H1 (cell line): ENCODE results near the gene CEP83. TPM values are rescaled to one million over a fixed set of nuclear protein-coding genes. Genes with fewer than 3 reads are reported as not detected.

Source experiments
- CTCF ChIA-PET: fragments of 300-600 bp; sonication (Branson Sonifier 250); formaldehyde crosslinking; loops from one replicate; lab custom pipeline; 2021; ENCODE audit not compliant: partially characterized antibody; lab: Charles Lee
- POLR2A ChIA-PET: fragments of 300-600 bp; sonication (Branson Sonifier 250); formaldehyde crosslinking; loops from one replicate; lab custom pipeline; 2021; ENCODE audit warnings: inconsistent platforms; ENCODE audit not compliant: partially characterized antibody; lab: Charles Lee
- DNase-seq, 2 experiments: peaks; one replicate each; pipeline versions ENCODE4 v3.0.0 to v3.0.0-alpha.2; 2010 to 2022; ENCODE audit warnings: low spot score in 2 of 2, low read depth in 1 of 2, mixed read lengths in 1 of 2
- FAIRE-seq: peaks from 2 replicates; lab custom pipeline; 2011; peaks lifted over from hg19 to GRCh38; lab: Jason Lieb, UNC
- H2AFZ ChIP-seq: 2 replicates; pipeline ENCODE4 v1.8.1; 2012; ENCODE audit warnings: low read length, inconsistent platforms
- H2AK5ac ChIP-seq: 2 replicates; pipeline ENCODE4 v1.6.1; 2013; ENCODE audit warnings: low read depth, low read length
- H2BK120ac ChIP-seq: replicated peaks from 2 replicates; pipeline ENCODE3; 2013; ENCODE audit warnings: low read depth, low read length, inconsistent platforms
- H2BK12ac ChIP-seq: 2 replicates; pipeline ENCODE4 v1.6.1; 2013; ENCODE audit warnings: low read depth, low read length
- H2BK15ac ChIP-seq: 2 replicates; pipeline ENCODE4 v1.6.1; 2013; ENCODE audit warnings: low read length
- H2BK20ac ChIP-seq: 2 replicates; pipeline ENCODE4 v1.6.1; 2013; ENCODE audit warnings: low read length
- H2BK5ac ChIP-seq: 2 replicates; pipeline ENCODE4 v1.6.1; 2013; ENCODE audit warnings: low read depth, low read length
- H3K14ac ChIP-seq: 2 replicates; pipeline ENCODE4 v1.6.1; 2013; ENCODE audit warnings: inconsistent platforms; ENCODE audit not compliant: insufficient read length
- H3K18ac ChIP-seq: 2 replicates; pipeline ENCODE4 v1.6.1; 2013; ENCODE audit warnings: low read length; ENCODE audit errors: extremely low read depth
- H3K23ac ChIP-seq: 2 replicates; pipeline ENCODE4 v1.6.1; 2013; ENCODE audit warnings: inconsistent platforms; ENCODE audit not compliant: insufficient read length
- H3K23me2 ChIP-seq: 2 replicates; pipeline ENCODE4 v1.6.1; 2013; ENCODE audit warnings: low read depth, low read length
- H3K27ac ChIP-seq: 2 replicates; pipeline ENCODE4 v1.6.1; 2011; ENCODE audit warnings: low read depth, low read length, inconsistent platforms
- H3K27me3 ChIP-seq, 4 experiments: replicated peaks in 1 of 4; 1 replicate in 1 of 4; 2 replicates in 3 of 4; pipeline versions ENCODE4 v1.6.1 to v1.8.1; 2011 to 2013; ENCODE audit warnings: low read length in 3 of 4, mild to moderate bottlenecking in 3 of 4, inconsistent platforms in 2 of 4, mixed read lengths in 2 of 4, moderate library complexity in 1 of 4; ENCODE audit not compliant: control insufficient read depth in 3 of 4, insufficient read depth in 3 of 4; ENCODE audit errors: extremely low read depth in 1 of 4
- H3K36me3 ChIP-seq, 4 experiments: 2 replicates each; pipeline versions ENCODE4 v1.6.1 to v1.8.1; 2011 to 2013; ENCODE audit warnings: mild to moderate bottlenecking in 4 of 4, low read length in 3 of 4, moderate library complexity in 2 of 4, control low read depth in 1 of 4, inconsistent platforms in 1 of 4; ENCODE audit not compliant: insufficient read depth in 4 of 4, control insufficient read depth in 2 of 4
- H3K4ac ChIP-seq: replicated peaks from 2 replicates; pipeline ENCODE3; 2013; ENCODE audit warnings: low read length, low read depth, mixed read lengths, inconsistent platforms; ENCODE audit not compliant: insufficient read length
- H3K4me1 ChIP-seq, 4 experiments: replicated peaks in 1 of 4; 1 replicate in 1 of 4; 2 replicates in 3 of 4; pipeline versions ENCODE4 v1.6.1 to v1.8.1; 2011 to 2013; ENCODE audit warnings: low read length in 3 of 4, inconsistent platforms in 2 of 4, mixed read lengths in 1 of 4; ENCODE audit not compliant: insufficient read depth in 4 of 4, control insufficient read depth in 3 of 4
- H3K4me2 ChIP-seq, 2 experiments: 2 replicates each; pipeline versions ENCODE4 v1.6.1 to v1.8.1; 2011 to 2013; ENCODE audit warnings: low read depth in 2 of 2, low read length in 2 of 2, control low read depth in 1 of 2, inconsistent platforms in 1 of 2, mild to moderate bottlenecking in 1 of 2; ENCODE audit not compliant: insufficient read depth in 1 of 2
- H3K4me3 ChIP-seq, 4 experiments: fragments of 200-600, 300-600 bp in 1 of 4; sonication (generic), shearing (Covaris generic), sonication (Bioruptor Twin) in 1 of 4; 2 replicates each; pipeline versions ENCODE4 v1.5.1 to v1.8.1; 2011 to 2016; ENCODE audit warnings: low read length in 4 of 4, low read depth in 3 of 4, control low read depth in 2 of 4, inconsistent platforms in 2 of 4, mild to moderate bottlenecking in 2 of 4, mixed read lengths in 1 of 4, moderate library complexity in 1 of 4; ENCODE audit not compliant: insufficient read depth in 2 of 4; ENCODE audit errors: extremely low read depth in 1 of 4
- H3K56ac ChIP-seq: replicated peaks from 2 replicates; pipeline ENCODE3; 2013; ENCODE audit warnings: low read depth, mild to moderate bottlenecking, mixed read lengths, low read length, inconsistent platforms; ENCODE audit not compliant: insufficient read length
- H3K79me1 ChIP-seq: 2 replicates; pipeline ENCODE4 v1.6.1; 2013; ENCODE audit warnings: low read depth, low read length, control low read depth
- H3K79me2 ChIP-seq, 2 experiments: 2 replicates each; pipeline versions ENCODE4 v1.6.1 to v1.8.1; 2012 to 2013; ENCODE audit warnings: low read length in 2 of 2, mild to moderate bottlenecking in 2 of 2, inconsistent platforms in 1 of 2; ENCODE audit not compliant: insufficient read depth in 2 of 2, control insufficient read depth in 1 of 2
- H3K9ac ChIP-seq, 4 experiments: replicated peaks in 1 of 4; 1 replicate in 1 of 4; 2 replicates in 3 of 4; pipeline versions ENCODE4 v1.6.1 to v1.8.1; 2011 to 2013; ENCODE audit warnings: low read depth in 3 of 4, low read length in 3 of 4, control low read depth in 2 of 4, mild to moderate bottlenecking in 2 of 4, moderate library complexity in 2 of 4, inconsistent platforms in 1 of 4; ENCODE audit errors: extremely low read depth in 1 of 4
- H3K9me3 ChIP-seq, 2 experiments: 2 replicates each; pipeline versions ENCODE4 v1.6.1 to v1.8.1; 2012 to 2013; ENCODE audit warnings: mild to moderate bottlenecking in 2 of 2, moderate library complexity in 2 of 2, control low read depth in 1 of 2, inconsistent platforms in 1 of 2, low read depth in 1 of 2, low read length in 1 of 2, mixed read lengths in 1 of 2; ENCODE audit not compliant: insufficient read depth in 2 of 2
- H4K20me1 ChIP-seq, 2 experiments: replicated peaks in 1 of 2; 2 replicates each; pipeline versions ENCODE3 to v1.8.1; 2011 to 2013; ENCODE audit warnings: inconsistent platforms in 2 of 2, low read length in 2 of 2, mild to moderate bottlenecking in 1 of 2; ENCODE audit not compliant: insufficient read depth in 2 of 2, control insufficient read depth in 1 of 2
- H4K5ac ChIP-seq: 2 replicates; pipeline ENCODE4 v1.6.1; 2013; ENCODE audit warnings: low read length, low read depth, mixed read lengths, inconsistent platforms; ENCODE audit not compliant: insufficient read length
- H4K8ac ChIP-seq: 2 replicates; pipeline ENCODE4 v1.8.0; 2013; ENCODE audit warnings: mild to moderate bottlenecking, moderate library complexity, low read length, inconsistent platforms; ENCODE audit not compliant: insufficient read depth; ENCODE audit errors: extremely low read depth
- H4K91ac ChIP-seq: replicated peaks from 2 replicates; pipeline ENCODE3; 2013; ENCODE audit warnings: low read length, mixed read lengths, inconsistent platforms; ENCODE audit not compliant: insufficient read length
- CEBPB ChIP-seq: IDR thresholded peaks from 2 replicates; pipeline ENCODE4 v1.6.1; 2012; ENCODE audit warnings: low read depth, low read length
- CREB1 ChIP-seq: IDR thresholded peaks from 2 replicates; pipeline ENCODE4 v1.6.1; 2012; ENCODE audit warnings: inconsistent platforms
- EP300 ChIP-seq, 2 experiments: IDR thresholded peaks; 1 replicate in 1 of 2; 2 replicates in 1 of 2; pipeline ENCODE4 v1.6.1; 2011 to 2012; ENCODE audit warnings: low read depth in 2 of 2, low read length in 2 of 2, mild to moderate bottlenecking in 2 of 2, borderline replicate concordance in 1 of 2, inconsistent platforms in 1 of 2, moderate library complexity in 1 of 2
- FOSL1 ChIP-seq: IDR thresholded peaks from 2 replicates; pipeline ENCODE4 v1.6.1; 2011; ENCODE audit warnings: mild to moderate bottlenecking, low read depth, low read length, moderate library complexity; ENCODE audit not compliant: insufficient read depth
- NANOG ChIP-seq: IDR thresholded peaks from 2 replicates; pipeline ENCODE4 v1.6.1; 2011; ENCODE audit warnings: low read length, low read depth, mild to moderate bottlenecking, inconsistent platforms; ENCODE audit not compliant: insufficient read depth, poor library complexity, severe bottlenecking
- NRF1 ChIP-seq: IDR thresholded peaks from 2 replicates; pipeline ENCODE4 v1.6.1; 2011; ENCODE audit warnings: mild to moderate bottlenecking, low read depth, low read length, improper control_type of control experiment
- POU5F1 ChIP-seq: IDR thresholded peaks from 2 replicates; pipeline ENCODE4 v1.6.1; 2011; ENCODE audit warnings: low read depth, mild to moderate bottlenecking, low read length, moderate library complexity
- SIN3A ChIP-seq, 2 experiments: IDR thresholded peaks in 1 of 2; conservative IDR thresholded peaks in 1 of 2; 2 replicates each; pipeline ENCODE4 v1.6.1; 2011 to 2012; ENCODE audit warnings: low read length in 2 of 2, improper control_type of control experiment in 1 of 2, low read depth in 1 of 2, mild to moderate bottlenecking in 1 of 2
- SIX5 ChIP-seq: IDR thresholded peaks from 2 replicates; pipeline ENCODE4 v1.6.1; 2011; ENCODE audit warnings: mild to moderate bottlenecking, low read depth, low read length
- TAF7 ChIP-seq: optimal IDR thresholded peaks from 2 replicates; pipeline ENCODE3; 2011; ENCODE audit warnings: low read depth, mild to moderate bottlenecking, inconsistent platforms, low read length, moderate library complexity, borderline replicate concordance
- WGBS, 2 experiments: shearing (Covaris generic) in 1 of 2; methylation state at CpG; one replicate each; pipeline versions ENCODE4 v1.1.6 to v1.1.7; 2013 to 2015; ENCODE audit warnings: low lambda C conversion rate in 2 of 2, mixed read lengths in 2 of 2, inconsistent platforms in 1 of 2, low coverage in 1 of 2, missing lambda C conversion rate in 1 of 2; ENCODE audit not compliant: insufficient replicate concordance in 2 of 2, insufficient coverage in 1 of 2, insufficient read length in 1 of 2; ENCODE audit errors: extremely low coverage in 1 of 2, missing lambda C conversion rate in 1 of 2; 5-methylcytosine and 5-hydroxymethylcytosine counted together
- polyA plus RNA-seq, 7 experiments: library from polyadenylated mRNA; depleted of rRNA in 3 of 7; stranded (reverse) in 5 of 7; unstranded in 2 of 7; fragments of >200 nt in 5 of 7; fragments of 200-250 nt in 2 of 7; gene quantifications; 1 replicate in 5 of 7; 2 replicates in 1 of 7; 4 replicates in 1 of 7; pipeline versions ENCODE4 v1.2.1 to v1.2.3, GENCODE V29; 2011 to 2013; ENCODE audit warnings: missing spikeins in 2 of 7, mixed read lengths in 2 of 7
- total RNA-seq: library from RNA; stranded (reverse); fragmentation: NEBNext Ultra II Directional; extraction: Animal tissue kit (Norgen Biotek cat#: 25700); gene quantifications from 2 replicates; pipeline ENCODE4 v1.2.1, GENCODE V29; 2021
- TF ChIP-seq, protein P1 (sequence below): IDR thresholded peaks from 2 replicates; pipeline ENCODE4 v1.6.1; 2012; ENCODE audit warnings: inconsistent platforms

The CEP83 gene
- total and polyA plus RNA-seq, 2 of the 8 experiments (the other 6 are each of a cell fraction or from before 2014, with no cell fraction given): 6.0 to 25.8 TPM

DNA sequence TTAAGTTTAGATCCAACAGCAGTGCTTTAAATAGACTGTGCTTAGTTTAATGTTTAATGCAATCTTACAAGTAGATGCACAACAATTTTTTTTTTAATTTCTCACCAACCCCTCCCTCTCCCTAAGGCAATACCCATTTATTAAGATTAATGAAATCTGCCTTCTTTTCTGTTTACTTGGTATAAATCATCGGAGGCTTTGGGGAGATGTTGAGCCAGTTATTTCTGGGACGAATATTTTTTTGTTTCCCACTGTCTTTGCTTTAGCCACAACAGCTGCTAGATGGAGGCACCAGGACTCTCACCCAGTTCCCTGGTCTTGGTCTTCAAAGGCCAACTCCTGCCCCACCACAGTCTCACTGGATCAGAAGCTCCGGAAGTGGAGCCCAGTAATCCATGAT lies 197.9 kb downstream of the CEP83 start:
- H4K5ac ChIP-seq: no peak overlapping the region
- H3K23me2 ChIP-seq: no peaks in the 10 kb centered on the region; the same call in 1 of the 2 replicates
- peaks cover 20 to 37% (median 29%) of the 10 kb centered on the region in 4 experiments for H3K4me1 ChIP-seq
- H3K27ac ChIP-seq: no peak overlapping the region
- no peak overlapping the region for H3K23ac ChIP-seq
- POLR2A ChIA-PET: interaction anchor here (0.7 to 2.0 kb wide), 3 partner anchors 8 to 23 kb away, joined by 3 to 12 read pairs (median 4); no protein-coding TSS in a partner anchor
- peak overlapping the region; percentile 89 for H3K18ac ChIP-seq
- peak overlapping the region; percentile 86; the same call in 1 of the 2 replicates for H2BK12ac ChIP-seq
- H2BK5ac ChIP-seq: peak overlapping the region; percentile 82; the same call in 1 of the 2 replicates
- no peak for DNase-seq
- 84% methylated on average over 3 of the region's 3 CpGs; no CpG with 5 or more reads in 1 of the 2 experiments for WGBS, 2 experiments
- no peaks in the 10 kb centered on the region for H3K9me3 ChIP-seq
- H4K8ac ChIP-seq: no peak overlapping the region
- no peaks in the 10 kb centered on the region for H3K79me2 ChIP-seq
- no peak for FAIRE-seq
- no peak overlapping the region for H3K9ac ChIP-seq
- H3K56ac ChIP-seq: no peak overlapping the region
- no peaks in the 10 kb centered on the region for H4K20me1 ChIP-seq
- H3K79me1 ChIP-seq: no peaks in the 10 kb centered on the region
- peak overlapping the region; percentile 98; the same call in 1 of the 2 replicates for H2BK20ac ChIP-seq
- H3K4ac ChIP-seq: peak overlapping the region; percentile 19
- peaks cover 0 to 3% (median 2%) of the 10 kb centered on the region in 4 experiments; a peak in 2 of 7 replicates for H3K27me3 ChIP-seq
- H3K14ac ChIP-seq: no peak overlapping the region
- H4K91ac ChIP-seq: peak overlapping the region; percentile 84
- peak overlapping the region in 1 of 4 experiments; percentile 27; a peak in 1 of 8 replicates for H3K4me3 ChIP-seq
- no peak overlapping the region for H2AFZ ChIP-seq
- H2BK15ac ChIP-seq: no peak overlapping the region
- peak overlapping the region; percentile 92 for H2BK120ac ChIP-seq
- CTCF ChIA-PET: interaction anchor here (1.5 to 1.7 kb wide), 3 partner anchors 16 to 24 kb away, joined by 3 to 4 read pairs (median 4); no protein-coding TSS in a partner anchor
- no peaks in the 10 kb centered on the region for H3K36me3 ChIP-seq
- no peak overlapping the region for H2AK5ac ChIP-seq
- H3K4me2 ChIP-seq: peak overlapping the region in 1 of 2 experiments; percentile 25; a peak in 1 of 4 replicates
- TF ChIP-seq NANOG: no peak
- TF ChIP-seq CEBPB: no peak
- TF ChIP-seq FOSL1: no peak
- TF ChIP-seq, protein P1, sequence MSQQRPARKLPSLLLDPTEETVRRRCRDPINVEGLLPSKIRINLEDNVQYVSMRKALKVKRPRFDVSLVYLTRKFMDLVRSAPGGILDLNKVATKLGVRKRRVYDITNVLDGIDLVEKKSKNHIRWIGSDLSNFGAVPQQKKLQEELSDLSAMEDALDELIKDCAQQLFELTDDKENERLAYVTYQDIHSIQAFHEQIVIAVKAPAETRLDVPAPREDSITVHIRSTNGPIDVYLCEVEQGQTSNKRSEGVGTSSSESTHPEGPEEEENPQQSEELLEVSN: no peak
- no peak for TF ChIP-seq SIN3A (conservative IDR thresholded peaks at IDR 0.05 in 1 of 2, IDR thresholded peaks at IDR 0.05 in 1 of 2; ENCODE audit: low read depth in 1 of 2, low read length in 2 of 2)
- no peak for TF ChIP-seq EP300 (IDR thresholded peaks at IDR 0.05; ENCODE audit: borderline replicate concordance in 1 of 2, low read depth in 2 of 2, low read length in 2 of 2)
- TF ChIP-seq CREB1: no peak
- no peak for TF ChIP-seq POU5F1
- TF ChIP-seq TAF7: no peak
- TF ChIP-seq SIX5: no peak
- TF ChIP-seq NRF1: no peak
